ENCODE measurements around the gene OR52B2.

OR52B2 gene

DNA sequence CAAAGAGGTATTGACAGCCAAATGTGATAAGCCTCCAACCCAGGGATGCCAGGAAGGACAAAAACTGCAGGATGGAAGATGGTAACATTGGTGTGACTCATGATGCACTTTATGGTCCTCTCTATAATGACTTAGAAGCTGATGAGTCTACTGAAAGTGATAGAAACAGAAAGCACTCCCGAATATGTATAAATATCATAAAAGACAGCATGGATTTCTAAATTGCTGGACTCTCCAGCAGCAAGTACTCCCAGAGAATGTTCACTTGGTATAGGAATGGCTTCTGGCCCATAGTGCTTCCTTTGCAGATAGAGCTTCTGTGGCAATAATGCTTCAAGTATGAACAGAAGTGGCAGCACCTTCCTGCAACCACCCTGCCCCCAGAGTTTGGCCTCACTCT is at the start of gene OR52B2:
Gene OR52B2, minus strand, starts transcription at position 101 of the 400 bp plus-strand sequence. Its CDS starts 0 bp downstream, at position 101.
- TF ChIP-seq, protein P1, sequence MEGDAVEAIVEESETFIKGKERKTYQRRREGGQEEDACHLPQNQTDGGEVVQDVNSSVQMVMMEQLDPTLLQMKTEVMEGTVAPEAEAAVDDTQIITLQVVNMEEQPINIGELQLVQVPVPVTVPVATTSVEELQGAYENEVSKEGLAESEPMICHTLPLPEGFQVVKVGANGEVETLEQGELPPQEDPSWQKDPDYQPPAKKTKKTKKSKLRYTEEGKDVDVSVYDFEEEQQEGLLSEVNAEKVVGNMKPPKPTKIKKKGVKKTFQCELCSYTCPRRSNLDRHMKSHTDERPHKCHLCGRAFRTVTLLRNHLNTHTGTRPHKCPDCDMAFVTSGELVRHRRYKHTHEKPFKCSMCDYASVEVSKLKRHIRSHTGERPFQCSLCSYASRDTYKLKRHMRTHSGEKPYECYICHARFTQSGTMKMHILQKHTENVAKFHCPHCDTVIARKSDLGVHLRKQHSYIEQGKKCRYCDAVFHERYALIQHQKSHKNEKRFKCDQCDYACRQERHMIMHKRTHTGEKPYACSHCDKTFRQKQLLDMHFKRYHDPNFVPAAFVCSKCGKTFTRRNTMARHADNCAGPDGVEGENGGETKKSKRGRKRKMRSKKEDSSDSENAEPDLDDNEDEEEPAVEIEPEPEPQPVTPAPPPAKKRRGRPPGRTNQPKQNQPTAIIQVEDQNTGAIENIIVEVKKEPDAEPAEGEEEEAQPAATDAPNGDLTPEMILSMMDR (IDR thresholded peaks at IDR 0.05; ENCODE audit: control extremely low read depth, extremely low read depth, low read depth, missing control alignments), result no peak
- CTCF ChIA-PET, result no interaction called here

DNA sequence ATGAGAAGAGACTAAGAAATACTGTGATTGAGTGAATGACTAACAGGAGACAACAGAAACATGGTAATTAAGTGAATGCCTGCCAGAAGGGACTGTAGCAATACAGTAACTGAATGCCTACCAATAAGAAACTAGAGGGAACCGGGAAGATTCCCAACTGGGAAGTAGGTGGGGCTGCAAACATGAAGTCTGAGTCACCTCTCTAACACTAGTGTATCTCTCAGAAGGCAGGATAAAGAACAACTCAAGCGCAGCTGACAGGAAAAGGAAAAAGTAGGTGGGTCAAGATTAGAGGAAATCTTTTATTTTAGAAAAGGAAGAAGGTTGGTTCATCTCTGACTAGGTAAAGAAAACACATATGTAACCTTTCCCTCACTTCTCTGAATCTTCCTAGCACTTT is 49.2 kb upstream of the OR52B2 start:
- ChIA-PET CTCF (interaction anchor here (1.3 kb wide), 1 partner anchor 11 kb away, joined by 3 read pairs; no protein-coding TSS in a partner anchor), POLR2A (no interaction called here)
- DNase-seq (ENCODE audit: extremely low spot score), result no peak
- TF ChIP-seq, protein P1 (IDR thresholded peaks at IDR 0.05; ENCODE audit: control extremely low read depth, extremely low read depth, low read depth, missing control alignments), result no peak

More for the DNA sequence above, at the start of gene OR52B2:
- POLR2A ChIA-PET, result no interaction called here
- no peak for DNase-seq (ENCODE audit: extremely low spot score)

DNA sequence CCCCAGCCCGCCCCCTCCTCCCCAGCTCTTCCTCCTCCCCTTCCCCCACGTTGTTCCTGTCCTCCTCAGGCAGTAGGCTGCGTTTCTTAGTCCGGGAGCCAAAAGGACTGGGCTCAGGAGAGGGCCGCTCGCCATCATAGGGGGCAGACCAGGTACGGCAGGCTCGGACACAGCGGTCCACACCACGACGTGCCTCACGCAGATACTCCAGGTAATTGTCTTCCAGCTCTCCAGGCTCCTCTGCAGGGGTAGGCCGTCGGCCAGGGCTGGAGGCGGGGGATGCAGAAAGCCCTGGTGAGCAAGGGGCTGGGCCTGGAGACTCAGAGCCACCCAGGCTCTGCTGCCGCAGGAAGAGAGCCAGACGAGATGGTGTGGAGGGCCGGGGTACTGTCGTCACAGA is 47.6 kb upstream of the OR52B2 start:
- no peak for DNase-seq (ENCODE audit: extremely low spot score)
- ChIA-PET POLR2A (no interaction called here), CTCF (interaction anchor here (1.1 to 1.9 kb wide), 2 partner anchors 136 to 145 kb away, joined by 5 read pairs; no protein-coding TSS in a partner anchor)
- TF ChIP-seq, protein P1 (IDR thresholded peaks at IDR 0.05; ENCODE audit: control extremely low read depth, extremely low read depth, low read depth, missing control alignments), result no peak

DNA sequence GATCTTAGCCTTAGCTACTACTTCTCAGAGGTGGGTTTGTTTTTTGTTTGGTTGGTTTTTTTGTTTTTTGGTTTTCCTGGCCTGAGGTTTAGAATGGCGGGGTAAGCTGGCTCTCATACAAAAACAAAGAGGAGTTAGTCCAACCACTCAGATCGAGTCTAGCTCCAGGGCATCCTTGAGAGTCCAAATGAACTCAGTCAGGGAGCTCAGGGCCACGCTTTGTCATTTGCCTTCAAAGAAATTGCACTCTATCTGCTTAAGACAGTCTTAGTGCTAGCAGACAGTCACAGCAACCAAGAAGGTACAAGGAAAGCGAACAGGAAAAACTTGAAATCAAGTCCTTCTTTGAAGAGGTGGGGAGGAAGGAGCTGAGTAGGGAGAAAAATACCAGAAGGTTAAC is 46.4 kb upstream of the OR52B2 start:
- TF ChIP-seq, protein P1 (IDR thresholded peaks at IDR 0.05; ENCODE audit: control extremely low read depth, extremely low read depth, low read depth, missing control alignments), result no peak
- POLR2A ChIA-PET, result no interaction called here
- CTCF ChIA-PET, result interaction anchor here (0.9 to 2.0 kb wide), 8 partner anchors 9 to 162 kb away, joined by 3 to 9 read pairs (median 5); no protein-coding TSS in a partner anchor
- DNase-seq (ENCODE audit: extremely low spot score), result no peak

DNA sequence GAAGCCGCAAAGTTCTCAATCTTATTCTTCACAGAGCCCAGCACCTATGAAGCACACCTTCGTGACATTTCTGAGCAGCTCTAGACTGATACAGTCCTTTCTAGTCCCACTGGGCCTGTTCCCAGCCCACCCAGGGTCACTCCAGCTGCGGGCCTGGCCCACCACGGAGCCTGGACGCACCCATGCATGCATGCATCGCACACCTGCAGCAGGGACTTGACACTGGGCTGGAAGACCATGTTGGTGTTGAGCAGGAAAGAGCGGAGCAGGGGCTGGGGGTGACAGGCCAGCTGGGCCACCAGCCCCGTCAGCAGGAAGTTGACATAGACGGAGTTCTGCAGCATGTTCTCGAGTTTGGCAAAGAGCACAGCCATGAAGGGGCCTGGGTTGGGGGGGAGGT is 44.4 kb upstream of the OR52B2 start:
- no peak for DNase-seq (ENCODE audit: extremely low spot score)
- POLR2A ChIA-PET, result interaction anchor here (0.6 kb wide), 1 partner anchor 15 kb away, joined by 5 read pairs; no protein-coding TSS in a partner anchor
- TF ChIP-seq, protein P1 (IDR thresholded peaks at IDR 0.05; ENCODE audit: control extremely low read depth, extremely low read depth, low read depth, missing control alignments), result no peak
- CTCF ChIA-PET, result interaction anchor here (1.0 to 2.5 kb wide), 3 partner anchors 10 to 148 kb away, joined by 3 to 9 read pairs (median 3); no protein-coding TSS in a partner anchor

DNA sequence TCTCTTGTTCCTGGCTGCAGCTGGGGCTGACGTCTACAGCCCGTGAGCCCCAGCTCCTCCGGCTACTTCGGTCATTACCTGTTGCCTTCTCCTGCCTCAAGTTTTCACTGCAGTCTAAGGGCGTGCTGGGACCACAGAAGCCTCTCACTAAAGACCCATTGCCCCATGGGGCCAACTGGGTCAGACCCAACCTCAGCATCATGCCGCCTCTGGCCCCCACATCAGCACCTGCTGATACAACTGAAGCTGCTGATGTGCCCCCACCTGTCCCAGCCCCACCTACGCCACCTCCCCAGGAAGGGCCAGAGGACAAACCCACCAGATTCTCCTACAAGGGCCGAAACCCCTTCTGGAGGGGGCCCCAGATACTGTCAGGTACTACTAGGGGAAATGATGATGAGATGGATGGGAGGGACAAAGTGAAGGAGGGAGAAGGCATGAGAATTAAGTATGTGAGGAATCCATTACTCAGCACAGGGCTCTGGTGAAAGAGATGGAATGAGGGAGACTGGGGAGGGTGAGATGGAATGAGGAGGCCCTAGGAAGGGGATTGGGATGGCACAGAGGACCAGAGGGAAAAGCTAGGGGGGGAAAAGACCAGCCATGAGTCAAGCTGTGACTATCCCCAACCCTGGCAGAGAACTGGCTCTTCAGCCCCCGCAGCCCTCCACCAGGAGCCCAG is 40.3 kb upstream of the OR52B2 start:
- TF ChIP-seq, protein P1 (IDR thresholded peaks at IDR 0.05; ENCODE audit: control extremely low read depth, extremely low read depth, low read depth, missing control alignments), result no peak
- ChIA-PET POLR2A (no interaction called here), CTCF (no interaction called here)
- no peak for DNase-seq (ENCODE audit: extremely low spot score)
